G401 (cell line): Measurements from ENCODE around the gene BMP6. TPM values are rescaled to one million over a fixed set of nuclear protein-coding genes. Genes with fewer than 3 reads are reported as not detected.
"Not testable (repeated sequence)": the region's sequence is repeated elsewhere in the genome, so short reads cannot be mapped to it uniquely, and the experiment has no call there.

Experiments
- DNase-seq: peaks from one replicate; pipeline ENCODE4 v3.0.0-alpha.2; 2015; ENCODE audit warnings: low spot score
- in situ Hi-C: cut with HindIII; loops from 2 replicates; pipeline ENCODE4 v1.10.0; 2016; ENCODE audit warnings: low sequenced_read_pairs, mixed read lengths
- total RNA-seq: library from RNA; depleted of rRNA; stranded (reverse); fragments of >200 nt; shearing (Covaris generic); gene quantifications from 2 replicates; pipeline ENCODE4 v1.2.3, GENCODE V29; 2014

BMP6 gene
- total RNA-seq, 1 experiment from 2014 or later = 13.4 TPM

GRCh38 chr6:7817184-7817583 is 91.3 kb downstream of the BMP6 start:
- DNase-seq, in situ Hi-C loops: not testable (repeated sequence)

- no peak for DNase-seq
- in situ Hi-C loops = no loop called here
Measured at GRCh38 chr6:7818257-7819214, 92.6 kb downstream of the BMP6 start.

- in situ Hi-C loops = no loop called here
- DNase-seq = no peak
Measured at GRCh38 chr6:7819431-7820015, 93.6 kb downstream of the BMP6 start.

GRCh38 chr6:7820288-7820835 is 94.5 kb downstream of the BMP6 start:
- in situ Hi-C loops = no loop called here
- DNase-seq = no peak

- in situ Hi-C loops = no loop called here
- no peak for DNase-seq
Measured at GRCh38 chr6:7821426-7821825, 95.5 kb downstream of the BMP6 start.

- no peak for DNase-seq
- in situ Hi-C loops = no loop called here
Measured at GRCh38 chr6:7823552-7823951, 97.7 kb downstream of the BMP6 start.

- DNase-seq = no peak
- in situ Hi-C loops = no loop called here
Measured at GRCh38 chr6:7825986-7826385, 100.1 kb downstream of the BMP6 start.

- in situ Hi-C loops = no loop called here
- no peak for DNase-seq
Measured at GRCh38 chr6:7827142-7827541, 101.2 kb downstream of the BMP6 start.

- in situ Hi-C loops = no loop called here
- no peak for DNase-seq
Measured at GRCh38 chr6:7828124-7828523, 102.2 kb downstream of the BMP6 start.

- in situ Hi-C loops = no loop called here
- DNase-seq = no peak
Measured at GRCh38 chr6:7832904-7833750, 107.2 kb downstream of the BMP6 start.

- in situ Hi-C loops = no loop called here
- DNase-seq = no peak
Measured at GRCh38 chr6:7833751-7834070, 107.8 kb downstream of the BMP6 start.

- in situ Hi-C loops = no loop called here
- no peak for DNase-seq
Measured at GRCh38 chr6:7836371-7837026, 110.6 kb downstream of the BMP6 start.

- DNase-seq = no peak
- in situ Hi-C loops = no loop called here
Measured at GRCh38 chr6:7841781-7842468, 116.0 kb downstream of the BMP6 start.

GRCh38 chr6:7846966-7847818 is 121.3 kb downstream of the BMP6 start:
- DNase-seq = no peak
- in situ Hi-C loops = no loop called here

- in situ Hi-C loops = no loop called here
- no peak for DNase-seq
Measured at GRCh38 chr6:7848229-7848628, 122.3 kb downstream of the BMP6 start.

GRCh38 chr6:7851780-7852179 is 125.9 kb downstream of the BMP6 start:
- in situ Hi-C loops = no loop called here
- DNase-seq = no peak

- no peak for DNase-seq
- in situ Hi-C loops = no loop called here
Measured at GRCh38 chr6:7859591-7859990, 133.7 kb downstream of the BMP6 start.

GRCh38 chr6:7865781-7866180 is 139.9 kb downstream of the BMP6 start:
- in situ Hi-C loops = no loop called here
- no peak for DNase-seq
